ENCODE measurements around the gene EXD2.
A peak's percentile ranks its signal among the peaks of the same experiment; 100 is the strongest.
"Not testable (repeated sequence)": the region's sequence is repeated elsewhere in the genome, so short reads cannot be mapped to it uniquely, and the experiment has no call there.

EXD2 gene

DNA sequence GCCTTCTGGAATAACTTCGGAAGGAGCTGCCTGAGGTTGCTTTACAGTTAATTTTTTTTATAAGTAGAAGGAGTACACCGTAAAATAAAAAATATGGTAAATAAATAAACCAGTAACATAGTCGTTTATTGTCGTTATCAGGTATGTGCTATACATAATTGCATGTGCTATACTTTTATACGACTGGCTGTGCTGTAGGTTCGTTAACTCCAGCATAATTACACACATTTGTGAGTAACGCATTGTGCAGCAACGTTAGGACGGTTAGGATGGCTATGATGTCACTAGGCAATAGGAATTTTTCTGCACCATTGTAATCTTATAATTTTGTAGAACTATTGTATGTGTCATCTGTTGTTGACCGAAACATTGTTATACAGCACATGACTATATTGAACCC, 8.5 kb downstream of the EXD2 start:
- DNase-seq (ENCODE audit: low read depth, low spot score), result no peak

DNA sequence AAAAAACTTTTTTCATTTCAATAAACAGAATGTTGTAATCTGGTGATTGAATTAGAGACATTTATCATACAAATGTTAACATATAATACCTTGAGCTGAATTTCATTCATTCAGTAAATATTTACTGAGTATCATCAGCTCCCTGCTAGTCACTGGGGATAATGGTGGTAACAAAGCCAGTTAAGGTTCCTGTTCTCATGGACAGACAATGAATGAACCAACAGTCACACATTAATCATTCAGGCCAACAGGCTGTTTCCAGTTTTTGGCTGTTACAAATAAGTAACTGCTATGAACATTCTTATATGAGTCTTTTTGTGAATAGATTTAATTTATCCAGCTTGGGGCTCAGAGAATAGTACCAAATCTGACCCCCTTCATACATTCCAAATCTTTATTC, 13.5 kb downstream of the EXD2 start:
- DNase-seq (ENCODE audit: low read depth, low spot score), result no peak

DNA sequence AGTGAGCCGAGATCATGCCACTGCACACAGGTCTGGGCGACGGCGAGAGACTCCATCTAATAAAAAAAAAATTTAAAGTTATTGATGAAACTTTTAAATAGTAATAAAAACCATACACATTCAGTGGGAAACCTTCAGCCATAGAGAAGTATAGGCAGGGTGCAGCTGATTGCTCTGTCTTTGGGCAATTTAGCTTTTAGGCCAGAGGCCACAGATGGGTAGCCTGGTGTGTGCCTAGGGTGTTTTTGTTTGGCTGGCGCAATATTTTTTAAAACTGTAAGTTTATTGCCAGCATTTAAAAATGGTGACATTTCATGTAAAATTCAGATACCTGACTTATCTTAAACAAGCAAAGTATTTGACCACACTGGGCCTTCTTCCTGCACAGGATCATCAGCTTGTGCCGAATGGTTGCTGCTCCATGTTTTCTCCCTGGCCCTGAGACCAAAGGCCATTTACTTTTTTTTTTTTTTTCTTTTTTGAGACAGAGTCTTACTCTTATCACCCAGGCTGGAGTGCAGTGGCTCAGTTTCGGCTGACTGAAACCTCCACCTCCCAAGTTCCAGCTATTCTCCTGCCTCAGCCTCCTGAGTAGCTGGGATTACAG, 16.2 kb downstream of the EXD2 start:
- DNase-seq (ENCODE audit: low read depth, low spot score), result no peak

DNA sequence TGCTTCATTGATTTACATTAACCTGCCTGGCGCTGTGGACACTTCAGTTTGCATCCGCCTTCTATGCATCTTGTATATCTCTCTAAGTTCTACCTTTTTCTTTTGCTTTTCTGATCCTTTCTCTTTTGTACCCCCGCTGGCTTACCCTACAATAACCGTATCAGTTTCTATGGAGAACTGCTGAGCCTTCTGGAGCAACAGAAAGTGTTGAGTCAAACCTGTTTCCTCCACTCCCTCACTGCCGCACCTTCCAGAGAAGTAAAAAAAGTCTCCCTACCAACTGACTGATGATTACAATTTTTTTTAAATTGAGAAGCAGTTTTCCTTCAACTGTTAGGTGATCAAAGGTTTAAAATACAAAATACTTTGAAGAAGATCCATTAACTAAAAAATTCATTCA, 17.4 kb downstream of the EXD2 start:
- DNase-seq (ENCODE audit: low read depth, low spot score), result no peak

DNA sequence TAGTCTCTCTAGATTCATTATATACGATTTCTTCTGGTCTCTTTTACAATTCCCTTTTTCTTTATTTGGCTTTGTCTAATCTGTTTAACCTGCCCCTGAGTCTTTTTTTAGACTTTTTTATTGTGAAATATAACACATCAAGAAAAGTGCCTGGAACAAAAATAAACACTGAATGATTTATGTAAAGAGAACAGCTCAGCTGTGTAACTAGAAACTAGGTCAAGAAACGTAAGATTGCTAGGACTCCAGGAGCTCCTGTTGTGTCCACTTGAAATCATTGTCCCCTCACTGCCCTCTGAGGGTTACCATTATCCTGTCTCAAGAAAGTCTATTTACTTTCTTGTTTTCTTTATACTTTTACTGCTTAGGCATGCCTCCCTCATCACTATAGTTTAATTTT, 23.1 kb downstream of the EXD2 start:
- DNase-seq (ENCODE audit: low read depth, low spot score), result no peak

DNA sequence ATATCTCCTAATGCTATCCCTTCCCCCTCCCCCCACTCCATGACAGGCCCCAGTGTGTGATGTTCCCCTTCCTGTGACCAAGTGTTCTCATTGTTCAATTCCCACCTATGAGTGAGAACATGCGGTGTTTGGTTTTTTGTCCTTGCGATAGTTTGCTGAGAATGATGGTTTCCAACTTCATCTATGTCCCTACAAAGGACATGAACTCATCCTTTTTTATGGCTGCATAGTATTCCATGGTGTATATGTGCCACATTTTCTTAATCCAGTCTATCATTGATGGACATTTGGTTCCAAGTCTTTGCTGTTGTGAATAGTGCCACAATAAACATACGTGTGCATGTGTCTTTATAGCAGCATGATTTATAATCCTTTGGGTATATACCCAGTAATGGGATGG, 26.4 kb downstream of the EXD2 start:
- not testable (repeated sequence) for DNase-seq (ENCODE audit: low read depth, low spot score)

DNA sequence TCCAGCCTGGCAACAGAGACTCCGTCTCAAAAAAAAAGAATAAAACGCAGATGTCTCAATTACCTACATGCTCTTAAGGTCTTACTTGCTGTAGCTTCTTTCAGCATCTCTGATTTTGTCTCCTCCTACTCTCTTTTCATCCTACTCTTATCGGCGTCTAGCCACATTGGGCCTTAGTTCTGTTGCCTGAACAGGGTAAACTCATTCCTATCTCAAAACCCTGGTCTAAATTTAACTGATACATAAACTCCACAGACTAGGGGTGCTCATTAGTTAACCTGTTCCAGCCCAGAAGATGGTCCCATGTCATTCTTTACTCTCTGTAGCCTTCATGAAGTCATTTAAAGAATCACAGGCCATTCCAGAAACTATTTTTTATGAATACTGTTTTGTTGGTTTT, 33.6 kb downstream of the EXD2 start:
- no peak for DNase-seq (ENCODE audit: low read depth, low spot score)

DNA sequence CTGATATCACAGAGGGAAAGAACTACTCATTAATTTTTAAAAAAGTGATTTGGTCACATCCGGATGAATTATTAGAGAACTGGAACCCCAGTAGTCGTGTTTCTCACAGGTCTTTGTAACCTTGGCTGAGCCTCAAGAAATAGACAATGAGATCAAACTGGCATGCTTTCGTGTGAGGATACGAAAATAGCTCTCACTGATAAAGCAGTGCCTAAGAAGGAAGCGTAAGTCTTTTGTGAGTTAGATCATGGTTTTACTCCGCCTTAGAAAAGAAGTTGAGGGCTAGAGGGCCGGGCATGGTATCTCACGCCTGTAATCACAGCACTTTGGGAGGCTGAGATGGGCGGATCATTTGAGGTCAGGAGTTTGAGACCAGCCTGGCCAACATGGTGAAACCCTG, 34.9 kb downstream of the EXD2 start:
- no peak for DNase-seq (ENCODE audit: low read depth, low spot score)

DNA sequence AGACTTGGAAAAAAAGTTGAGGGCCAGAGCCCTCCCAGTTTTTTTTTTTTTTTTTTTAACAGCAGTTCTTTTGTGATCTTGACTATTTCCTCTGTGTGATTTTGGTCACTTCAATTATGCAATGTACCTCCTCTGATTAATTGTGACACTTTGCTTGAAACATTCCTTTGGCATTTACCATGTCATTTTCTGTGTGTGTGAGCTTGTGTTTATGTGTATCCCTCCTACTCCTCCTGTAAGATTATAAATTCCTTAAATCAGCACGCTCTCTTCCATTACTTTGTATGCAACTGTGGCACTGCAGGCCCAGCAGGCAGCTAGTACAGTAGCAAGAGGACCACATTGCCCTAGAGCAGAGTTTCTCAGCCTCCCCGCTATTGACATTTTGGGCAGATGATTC, 35.4 kb downstream of the EXD2 start:
- DNase-seq (ENCODE audit: low read depth, low spot score), result no peak

DNA sequence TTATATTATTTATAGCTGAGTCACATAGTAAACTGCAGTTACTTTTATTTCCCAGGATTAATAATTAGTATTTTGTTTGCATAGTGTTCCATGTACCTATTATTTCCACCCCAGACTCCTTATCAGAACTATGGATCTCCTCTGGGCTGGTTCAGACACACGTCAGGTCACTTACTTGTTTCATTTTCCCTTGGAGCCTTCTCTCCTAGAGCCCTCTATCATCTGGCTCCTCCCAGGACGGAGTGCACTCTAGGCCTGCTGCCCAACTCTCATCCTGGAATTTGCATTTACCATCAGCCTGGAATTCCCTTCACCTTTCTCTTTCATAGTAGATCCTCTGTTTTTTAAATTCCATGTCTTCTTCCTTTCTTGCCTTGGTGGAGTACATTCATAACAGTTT, 40.2 kb downstream of the EXD2 start:
- DNase-seq (ENCODE audit: low read depth, low spot score), result no peak

DNA sequence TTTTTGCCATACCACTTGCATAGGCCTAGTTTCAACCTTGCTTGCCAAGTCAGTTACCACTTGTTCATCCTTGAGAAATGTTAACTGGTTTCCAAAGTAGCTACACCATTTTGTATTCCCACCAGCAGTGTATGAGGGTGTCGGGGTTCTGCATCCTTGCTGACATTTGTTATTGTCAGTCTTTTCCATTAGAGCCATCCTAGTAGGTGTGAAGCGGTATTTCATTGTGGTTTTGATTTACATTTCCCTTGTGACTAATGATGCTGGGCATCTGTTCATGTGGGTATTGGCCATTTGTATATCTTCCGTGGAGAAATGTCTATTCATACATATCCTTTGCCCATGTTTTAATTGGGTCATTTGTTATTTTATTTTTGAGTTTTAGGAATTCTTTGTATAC, 41.1 kb downstream of the EXD2 start:
- DNase-seq (ENCODE audit: low read depth, low spot score), result no peak

DNA sequence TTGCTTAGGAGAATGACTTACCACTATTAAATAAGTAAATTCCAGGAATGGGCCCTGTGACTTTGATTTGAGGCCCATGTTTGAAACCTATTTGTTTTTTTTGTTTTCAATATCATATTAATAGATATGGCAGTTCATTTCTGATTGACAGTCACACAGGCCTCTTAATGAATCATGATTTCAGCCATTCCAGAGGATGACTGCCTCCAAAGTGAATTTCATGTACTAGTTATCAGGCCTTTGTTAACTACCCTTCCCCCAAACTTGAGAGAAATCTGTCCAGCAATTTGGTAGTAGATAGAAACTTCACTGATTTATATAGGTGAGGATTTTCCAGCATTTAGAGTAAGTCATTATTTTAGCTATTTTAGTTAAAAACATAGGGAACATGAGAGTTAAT, 42.8 kb downstream of the EXD2 start:
- DNase-seq (ENCODE audit: low read depth, low spot score), result no peak

DNA sequence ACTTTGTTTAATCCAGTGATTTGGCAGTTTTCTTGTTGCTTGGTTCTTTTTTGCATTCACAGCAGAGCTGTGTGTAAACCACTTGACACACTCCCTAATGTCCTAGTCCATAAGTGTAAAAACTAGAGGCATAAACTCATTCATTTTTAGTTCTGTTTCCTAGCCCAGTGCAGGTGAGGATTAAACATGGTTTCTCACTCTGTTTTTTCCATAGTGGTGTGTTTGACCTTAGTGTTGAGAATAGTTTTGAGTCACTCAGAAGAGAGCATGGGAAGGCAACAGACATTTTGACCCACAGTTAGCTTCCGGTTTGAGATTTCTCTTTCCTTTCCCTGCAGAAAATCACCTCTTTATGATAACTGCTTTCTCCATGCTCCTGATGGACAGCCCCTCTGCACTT, 44.4 kb downstream of the EXD2 start:
- DNase-seq (ENCODE audit: low read depth, low spot score), result no peak

DNA sequence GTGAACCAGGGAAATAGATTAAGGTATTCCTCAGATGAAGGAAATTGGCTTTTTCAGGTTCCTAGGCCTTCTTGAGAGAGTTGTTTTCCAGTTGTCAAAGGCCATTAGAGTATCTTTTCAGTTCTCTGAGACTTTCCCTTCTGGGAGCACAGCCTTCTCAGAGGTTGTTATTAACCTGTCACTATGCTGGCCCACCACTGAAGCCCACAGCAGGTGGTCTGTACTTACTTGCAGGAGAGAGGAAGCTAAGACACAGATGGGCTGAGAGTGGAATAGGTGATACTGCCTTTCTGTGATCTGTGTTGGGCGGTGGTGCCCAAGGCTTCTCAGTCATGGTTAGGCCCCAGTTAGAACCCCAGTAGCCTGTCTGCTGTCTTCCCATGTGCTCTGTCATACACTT, 45.8 kb downstream of the EXD2 start:
- no peak for DNase-seq (ENCODE audit: low read depth, low spot score)

DNA sequence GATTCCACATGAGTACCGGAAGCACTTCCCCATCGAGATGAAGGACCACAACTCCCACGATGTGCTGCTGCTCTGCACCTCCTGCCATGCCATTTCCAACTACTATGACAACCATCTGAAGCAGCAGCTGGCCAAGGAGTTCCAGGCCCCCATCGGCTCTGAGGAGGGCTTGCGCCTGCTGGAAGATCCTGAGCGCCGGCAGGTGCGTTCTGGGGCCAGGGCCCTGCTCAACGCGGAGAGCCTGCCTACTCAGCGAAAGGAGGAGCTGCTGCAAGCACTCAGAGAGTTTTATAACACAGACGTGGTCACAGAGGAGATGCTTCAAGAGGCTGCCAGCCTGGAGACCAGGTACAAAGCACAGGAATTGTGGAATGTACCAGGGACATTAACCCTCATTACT, 46.3 kb downstream of the EXD2 start:
- no peak for DNase-seq (ENCODE audit: low read depth, low spot score)

DNA sequence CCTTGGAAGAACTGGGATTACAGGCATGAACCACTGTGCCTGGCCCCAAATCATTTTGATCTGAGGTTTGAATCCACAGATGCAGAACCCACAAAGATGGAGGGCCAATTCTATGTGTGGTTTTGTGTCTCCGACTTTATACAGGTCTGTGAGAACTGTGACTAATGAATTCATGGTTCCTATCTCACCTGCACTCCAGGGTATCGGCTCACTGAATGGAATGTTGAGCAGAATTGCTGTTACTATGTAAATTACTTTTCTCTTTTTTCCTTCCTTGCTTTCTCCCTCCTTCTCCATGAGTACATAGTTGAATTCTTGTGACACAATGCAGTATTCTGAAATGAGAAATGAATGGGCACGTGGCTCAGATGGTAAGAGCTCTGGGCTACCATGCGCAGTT, 47.6 kb downstream of the EXD2 start:
- DNase-seq (ENCODE audit: low read depth, low spot score), result no peak

DNA sequence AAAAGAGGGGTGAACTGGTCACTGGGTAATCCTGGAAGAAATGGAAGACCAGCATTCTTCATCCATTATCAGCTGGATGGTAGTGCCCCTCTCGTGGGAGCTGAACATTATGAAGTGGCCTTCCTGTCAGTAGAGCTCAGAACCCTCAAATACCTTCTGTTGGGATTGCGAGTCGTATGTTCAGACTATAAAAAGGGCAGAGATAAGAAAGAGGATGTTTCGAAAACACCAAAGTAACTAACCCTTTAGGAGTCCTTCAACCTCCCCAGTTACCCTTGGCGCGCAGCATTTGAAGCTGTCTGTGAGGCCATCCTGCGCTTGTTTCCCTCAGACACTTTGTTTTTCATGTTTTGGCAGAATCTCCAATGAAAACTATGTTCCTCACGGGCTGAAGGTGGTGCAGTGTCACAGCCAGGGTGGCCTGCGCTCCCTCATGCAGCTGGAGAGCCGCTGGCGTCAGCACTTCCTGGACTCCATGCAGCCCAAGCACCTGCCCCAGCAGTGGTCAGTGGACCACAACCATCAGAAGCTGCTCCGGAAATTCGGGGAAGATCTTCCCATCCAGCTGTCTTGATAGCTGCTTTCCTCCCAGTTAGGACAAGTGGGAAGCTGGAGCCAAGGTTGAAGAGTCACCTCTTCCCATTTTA, 49.4 kb downstream of the EXD2 start:
- no peak for DNase-seq (ENCODE audit: low read depth, low spot score)

DNA sequence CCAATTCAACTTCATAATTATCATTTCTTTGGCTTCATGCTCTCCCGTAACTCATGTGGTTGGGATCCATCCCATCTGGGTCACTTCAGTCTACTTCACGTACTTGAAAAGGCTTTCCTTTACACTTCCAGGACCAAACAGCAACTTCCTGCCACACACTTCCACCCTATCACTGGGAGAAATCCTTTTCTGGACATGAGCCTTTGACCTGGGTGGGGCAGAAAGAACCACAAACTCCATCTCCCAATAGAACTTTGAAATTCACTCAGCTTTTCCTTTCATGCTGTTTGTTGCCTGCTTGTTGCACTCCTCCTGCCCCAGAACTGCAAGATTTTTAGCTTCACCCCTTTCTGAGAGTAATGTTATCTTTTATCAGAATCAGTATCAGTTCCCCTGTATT, 50.3 kb downstream of the EXD2 start:
- no peak for DNase-seq (ENCODE audit: low read depth, low spot score)

DNA sequence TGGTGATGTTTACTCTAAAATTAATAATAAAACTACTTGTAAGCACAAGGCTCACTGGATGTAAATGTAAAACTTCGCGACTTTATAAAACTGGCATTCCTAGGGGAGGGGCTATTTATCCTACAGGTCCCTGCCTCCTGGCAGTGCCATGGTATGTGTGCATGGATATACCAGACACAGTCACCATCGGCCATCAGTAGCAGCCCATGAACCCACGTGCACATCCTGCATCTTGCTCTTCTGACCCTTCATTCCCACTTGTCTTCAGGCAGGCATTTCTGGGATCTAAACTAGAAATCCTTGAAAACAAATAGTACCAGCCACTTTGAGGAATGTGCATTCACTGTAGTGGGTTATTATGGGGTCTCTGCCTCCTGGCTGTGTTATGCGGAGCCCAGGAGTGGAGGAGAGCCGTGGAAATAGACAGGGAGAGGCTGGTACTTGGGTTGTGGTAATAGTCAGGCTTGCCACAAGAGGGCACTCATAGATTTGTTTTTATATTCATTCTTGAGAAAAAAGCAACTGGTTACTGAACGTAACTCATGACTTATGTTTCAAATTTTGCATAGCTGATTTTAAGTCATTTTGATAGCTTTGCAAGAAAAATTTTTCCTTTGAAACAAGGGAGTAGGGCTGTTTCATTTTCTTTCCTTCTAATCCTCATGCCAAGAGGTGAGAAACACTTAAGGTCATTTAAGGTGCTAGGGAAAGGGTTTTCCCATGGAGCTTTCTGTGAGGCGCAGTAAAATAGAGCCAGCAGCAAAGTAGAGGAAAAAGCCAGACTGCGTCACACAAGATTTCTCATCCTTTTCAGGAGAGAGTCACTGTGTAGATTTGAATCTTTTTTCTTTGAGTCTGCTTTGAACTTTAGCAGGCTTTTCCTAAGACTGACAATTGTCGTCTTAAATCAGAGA, 51.3 kb downstream of the EXD2 start:
- peak; percentile 27 for DNase-seq (ENCODE audit: low read depth, low spot score)

DNA sequence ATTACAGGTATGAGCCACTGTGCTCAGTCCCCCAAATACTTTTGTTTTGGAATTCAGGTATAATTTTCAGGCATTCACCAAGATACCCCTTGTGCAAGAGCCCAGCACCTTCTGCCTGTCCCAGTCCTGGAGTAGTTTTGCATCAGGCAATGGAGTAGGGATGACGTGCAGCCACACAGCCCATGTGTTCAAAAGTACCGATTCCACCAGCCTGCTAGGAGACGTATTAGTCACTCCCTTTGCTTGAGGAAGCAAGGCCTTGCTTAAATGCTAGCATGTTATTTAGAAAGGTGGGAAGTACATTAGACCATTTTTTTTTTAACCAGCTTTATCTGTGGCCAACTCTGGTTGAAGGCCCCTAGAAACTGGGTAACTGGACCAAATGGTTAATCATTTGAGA, 53.6 kb downstream of the EXD2 start:
- DNase-seq (ENCODE audit: low read depth, low spot score), result no peak

DNA sequence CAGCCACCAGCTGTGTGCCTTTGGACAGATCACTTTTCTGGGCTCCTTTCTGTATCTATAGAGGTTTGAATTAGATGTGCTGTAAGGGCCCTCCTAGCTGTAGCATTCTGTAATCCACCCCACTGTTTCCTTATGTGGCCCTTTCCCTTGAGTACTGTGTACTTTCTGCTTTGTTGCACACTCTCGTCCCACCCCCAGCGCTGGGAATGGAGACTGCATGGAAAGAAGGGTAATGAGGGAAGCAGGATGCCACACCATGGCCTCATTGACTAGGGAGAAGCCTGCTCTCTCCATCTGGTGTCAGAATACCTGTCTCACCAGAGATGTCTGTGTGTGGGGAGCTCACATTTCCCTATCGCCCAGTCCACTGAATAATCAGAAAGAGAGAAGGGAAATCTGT, 55.0 kb downstream of the EXD2 start:
- DNase-seq (ENCODE audit: low read depth, low spot score), result no peak

DNA sequence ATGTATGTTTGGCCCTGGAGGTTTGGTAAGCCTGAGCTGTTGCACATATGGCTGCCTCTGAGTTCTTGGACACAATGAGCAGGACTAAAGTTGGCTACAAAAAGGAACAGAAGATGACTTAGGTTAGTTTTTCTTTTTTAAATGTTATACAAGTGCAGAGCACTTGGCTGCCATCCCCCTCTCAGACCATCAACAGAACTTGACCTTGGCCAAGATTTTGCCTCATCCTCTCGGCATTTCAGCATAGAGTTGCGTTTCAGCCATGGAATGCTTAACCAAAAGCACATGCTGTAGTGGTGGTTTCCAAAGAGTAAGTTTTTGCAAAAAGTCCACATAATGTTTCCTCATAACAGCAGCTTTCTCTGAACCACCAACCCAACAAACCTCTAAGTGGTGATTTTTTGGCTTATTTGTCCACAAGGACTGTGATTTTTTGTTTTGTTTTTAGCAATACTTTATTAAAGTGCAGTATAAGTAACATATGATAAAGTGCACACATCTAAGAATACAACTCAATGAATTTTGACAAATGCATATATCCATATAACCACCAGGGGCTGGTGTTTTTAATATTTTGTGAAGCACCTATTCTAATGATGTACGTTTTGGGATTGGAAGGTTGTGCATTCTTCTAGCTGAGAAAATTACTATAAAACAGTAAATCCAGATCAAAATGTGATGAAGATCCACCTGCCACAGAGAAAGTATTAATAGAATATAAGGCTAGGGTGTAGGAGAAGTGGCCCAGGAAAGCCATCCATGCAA, 56.6 kb downstream of the EXD2 start:
- no peak for DNase-seq (ENCODE audit: low read depth, low spot score)

All from activated naive CD8-positive, alpha-beta T cell treated with anti-CD3 and anti-CD28 coated beads, Interleukin-2, amount 50 U/mL, for 16 hours (primary cell).